Lower leg skin (tissue), 4 donors: Measurements from ENCODE around the gene RAB43. TPM values are rescaled to one million over a fixed set of nuclear protein-coding genes. Genes with fewer than 3 reads are reported as not detected.

Experiments used
- DNase-seq, 2 donors: peaks; one replicate each; pipeline ENCODE4 v3.0.0-alpha.2; 2019; ENCODE audit warnings: low spot score in 2 of 2
- H3K4me3 ChIP-seq: fragments of 200-600 bp; sonication (generic); 2 replicates; pipeline ENCODE4 v1.5.1; 2017; ENCODE audit warnings: mild to moderate bottlenecking, low read depth; ENCODE audit not compliant: poor library complexity, severe bottlenecking
- CTCF ChIP-seq, 3 donors: fragments of 450-650 bp; IDR thresholded peaks; one replicate each; pipeline ENCODE4 v1.5.1; 2016; ENCODE audit warnings: antibody characterized with exemption in 3 of 3, mild to moderate bottlenecking in 3 of 3, moderate library complexity in 2 of 3
- POLR2A ChIP-seq, 2 donors: fragments of 450-650 bp; IDR thresholded peaks; one replicate each; pipeline ENCODE4 v1.6.1; 2016 to 2017; ENCODE audit warnings: antibody characterized with exemption in 2 of 2, mild to moderate bottlenecking in 1 of 2, moderate library complexity in 1 of 2
- WGBS, 2 donors: methylation state at CpG; one replicate each; pipeline ENCODE4 v1.1.5; 2018; 5-methylcytosine and 5-hydroxymethylcytosine counted together
- intact Hi-C: fragments of 100-400 bp; cut with DNase I; formaldehyde crosslinking; loops from one replicate; pipeline ENCODE4 v1.15.0; 2023; ENCODE audit warnings: low total_unique reads
- total RNA-seq, 4 donors: library from RNA; depleted of rRNA; stranded (reverse); fragments of >200 nt; gene quantifications; one replicate each; pipeline ENCODE4 v1.1.0, GENCODE V29; 2016

Gene RAB43
- total RNA-seq, 4 donors from 2014 or later: 5.4 to 12.1 (median 11.2) TPM

GRCh38 chr3:129131465-129132088 is 10.0 kb upstream of the RAB43 start:
- intact Hi-C loops: no loop called here
- 78 to 83% methylated on average over 2 of the region's 2 CpGs for WGBS, 2 donors
- TF ChIP-seq POLR2A (IDR thresholded peaks at IDR 0.05) (no peak), CTCF (IDR thresholded peaks at IDR 0.05) (no peak)
- DNase-seq: no peak
- H3K4me3 ChIP-seq: no peak overlapping the region

- 91 to 93% methylated on average over 13 of the region's 13 CpGs for WGBS, 2 donors
- no peak overlapping the region for H3K4me3 ChIP-seq
- intact Hi-C loops: no loop called here
- DNase-seq: no peak
- no peak for TF ChIP-seq POLR2A (IDR thresholded peaks at IDR 0.05)
These were observed 8.7 kb upstream of the RAB43 start for GRCh38 chr3:129130291-129130813.

- no peak for DNase-seq
- H3K4me3 ChIP-seq: no peak overlapping the region
- 92 to 96% methylated on average over 16 of the region's 16 CpGs for WGBS, 2 donors
- intact Hi-C loops: no loop called here
- no peak for TF ChIP-seq CTCF (IDR thresholded peaks at IDR 0.05)
- no peak for TF ChIP-seq POLR2A (IDR thresholded peaks at IDR 0.05)
These were observed 7.0 kb upstream of the RAB43 start for GRCh38 chr3:129128357-129129155.

- WGBS, 2 donors: 89 to 91% methylated on average over 9 of the region's 9 CpGs
- no peak for DNase-seq
- intact Hi-C loops: no loop called here
- no peak for TF ChIP-seq POLR2A (IDR thresholded peaks at IDR 0.05)
- no peak for TF ChIP-seq CTCF (IDR thresholded peaks at IDR 0.05)
- no peak overlapping the region for H3K4me3 ChIP-seq
These were observed 5.2 kb upstream of the RAB43 start for GRCh38 chr3:129126726-129127280.

- TF ChIP-seq CTCF (IDR thresholded peaks at IDR 0.05) (no peak), POLR2A (IDR thresholded peaks at IDR 0.05) (no peak)
- H3K4me3 ChIP-seq: no peak overlapping the region
- no peak for DNase-seq
- 62 to 63% methylated on average over 5 of the region's 5 CpGs for WGBS, 2 donors
- intact Hi-C loops: no loop called here
These were observed 1.9 kb upstream of the RAB43 start for GRCh38 chr3:129123314-129124060.
